ENCODE results near the gene NBL1.
A peak's percentile ranks its signal among the peaks of the same experiment; 100 is the strongest.

NBL1 gene

DNA sequence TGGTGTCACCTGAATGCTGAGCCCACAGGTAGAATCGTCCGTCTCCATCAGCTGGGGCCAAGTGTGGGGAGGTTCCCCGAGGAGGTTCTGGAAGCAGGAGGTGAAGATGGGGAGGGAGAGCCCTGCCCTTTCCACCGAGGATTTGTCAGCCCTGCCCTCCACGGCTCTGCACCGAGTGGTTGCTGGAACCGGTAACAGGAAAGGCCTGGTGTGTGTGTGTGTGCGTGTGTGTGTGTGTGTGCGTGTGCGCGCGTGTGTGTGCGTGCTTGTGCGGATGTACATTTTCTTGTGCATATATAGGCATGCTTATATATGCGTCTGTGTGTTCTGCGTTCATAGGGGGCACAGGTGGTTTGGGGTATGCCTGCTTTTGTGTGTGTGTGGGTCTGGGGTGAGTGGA, 3.5 kb downstream of the NBL1 start:
- no peak for DNase-seq

DNA sequence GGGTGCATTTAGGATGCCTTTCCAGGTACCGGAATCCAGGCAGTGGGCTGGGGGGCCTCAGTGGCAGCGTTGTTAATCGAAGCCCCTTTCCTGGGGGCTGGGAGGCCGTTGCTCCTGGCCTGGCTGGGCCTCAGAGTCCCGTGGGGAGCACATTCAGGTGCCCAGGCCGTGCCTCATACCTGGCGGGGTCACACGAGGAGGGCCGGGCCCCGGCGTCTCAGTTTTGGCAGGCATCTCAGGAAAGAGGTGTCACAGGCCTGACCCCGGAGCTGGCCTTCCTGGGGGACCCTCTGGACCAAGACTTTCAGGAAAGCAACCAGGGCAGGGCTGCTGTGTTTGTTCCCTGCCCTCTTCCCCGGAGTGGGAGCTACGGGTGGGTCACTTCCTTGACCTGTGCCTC, 4.1 kb downstream of the NBL1 start:
- DNase-seq, result no peak

DNA sequence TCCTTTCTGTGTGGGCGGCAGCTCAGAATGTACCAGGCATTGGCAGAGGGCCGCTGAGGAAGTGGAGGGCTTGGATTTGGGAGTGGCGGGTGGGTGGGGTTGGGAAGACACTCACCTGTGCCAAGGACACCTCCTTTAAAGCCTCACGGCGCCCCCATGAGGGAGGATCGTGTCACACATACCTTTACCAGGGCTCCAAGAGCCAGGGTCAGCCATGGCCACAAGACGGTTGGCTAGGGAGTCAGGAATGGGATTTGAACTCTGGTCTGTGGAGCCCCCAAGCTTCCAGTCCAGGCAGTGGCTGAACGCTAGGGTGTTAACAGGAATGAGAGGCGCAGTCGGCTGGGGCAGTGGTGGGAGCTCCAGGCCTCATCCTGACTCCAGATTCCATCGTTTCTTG, 4.6 kb downstream of the NBL1 start:
- no peak for DNase-seq

DNA sequence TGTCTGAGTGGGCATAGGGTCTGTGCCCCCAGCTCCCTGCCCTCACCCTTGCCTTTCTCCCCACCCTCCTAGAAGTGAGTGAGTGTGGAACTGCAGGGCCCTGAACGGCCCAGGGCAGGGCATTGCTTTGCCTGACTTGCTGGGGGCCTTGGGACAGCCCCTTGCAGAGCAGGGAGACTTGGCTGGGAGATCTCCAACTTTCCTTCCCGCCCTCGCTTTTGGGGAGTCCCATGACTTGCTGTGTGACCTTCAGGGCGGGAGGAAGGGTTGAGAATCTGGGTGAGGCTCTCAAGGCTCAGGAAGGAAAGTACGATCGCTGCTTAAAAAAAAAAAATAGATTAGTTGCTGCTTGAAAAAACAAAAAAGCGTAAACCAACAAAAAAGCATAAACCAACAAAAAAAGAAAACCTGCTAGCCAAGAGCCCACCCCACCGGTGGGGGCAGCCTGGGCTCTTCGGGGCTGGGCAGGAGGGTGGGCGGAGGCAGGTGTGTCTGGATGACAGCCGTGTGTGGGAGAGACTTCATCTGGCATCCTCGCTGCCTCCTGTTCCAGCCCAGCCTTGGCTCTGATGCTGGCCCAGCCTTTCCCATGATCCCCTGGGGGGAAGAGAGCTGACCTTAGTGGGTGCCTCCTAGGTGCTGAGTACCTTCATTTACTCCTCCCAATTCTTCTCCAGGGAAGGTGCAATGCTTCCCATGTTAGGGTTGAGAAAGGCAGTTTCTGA, 6.5 kb downstream of the NBL1 start:
- no peak for DNase-seq

DNA sequence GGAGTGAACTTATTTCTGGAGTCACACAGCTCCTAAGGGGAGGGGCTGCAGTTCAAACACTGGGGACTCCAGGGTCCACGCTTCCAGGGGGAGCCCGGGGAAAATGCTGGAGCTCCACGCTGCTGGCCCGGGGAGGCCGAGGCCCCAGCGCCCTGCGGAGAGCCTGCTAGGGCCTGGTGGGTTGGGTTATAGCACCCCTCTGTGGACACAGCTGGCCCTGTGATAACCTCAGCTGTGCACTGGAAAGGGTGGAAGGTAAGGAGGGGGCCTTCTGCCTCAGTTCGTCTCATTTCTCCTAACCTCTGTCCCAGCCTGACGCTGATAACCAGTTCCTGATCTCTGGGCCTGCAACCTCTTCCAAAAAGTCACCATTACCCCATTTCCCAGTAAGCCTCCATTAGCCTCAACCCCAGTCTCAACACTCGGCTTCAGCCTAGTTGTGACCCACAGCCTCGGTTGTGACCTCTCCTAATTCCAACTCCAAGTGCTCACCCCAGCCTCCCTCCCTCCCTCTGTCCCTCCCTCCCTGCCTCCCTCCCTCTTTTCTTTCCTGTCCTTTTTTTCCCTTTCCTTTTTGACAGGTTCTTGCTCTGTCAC, 7.1 kb downstream of the NBL1 start:
- DNase-seq, result peak; percentile 77

DNA sequence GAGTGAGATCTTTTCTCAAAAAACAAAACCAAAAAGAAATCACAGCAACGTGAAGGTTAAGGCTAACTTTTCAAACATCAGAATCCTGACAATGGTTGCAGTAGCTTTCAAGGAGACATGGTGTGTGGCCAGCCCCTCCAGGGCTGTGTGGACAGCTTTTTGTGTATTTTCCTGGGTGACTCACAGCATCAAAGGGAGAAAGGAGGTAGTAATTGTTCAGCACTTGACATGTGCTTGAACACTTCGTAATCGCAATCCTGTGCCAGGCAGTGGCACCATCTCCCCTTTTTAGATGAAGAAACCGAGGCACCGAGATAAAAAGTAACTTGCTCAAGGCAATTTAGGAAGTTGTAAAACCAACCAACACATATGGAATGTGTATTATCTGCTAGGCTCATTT, 10.3 kb downstream of the NBL1 start:
- DNase-seq, result no peak

DNA sequence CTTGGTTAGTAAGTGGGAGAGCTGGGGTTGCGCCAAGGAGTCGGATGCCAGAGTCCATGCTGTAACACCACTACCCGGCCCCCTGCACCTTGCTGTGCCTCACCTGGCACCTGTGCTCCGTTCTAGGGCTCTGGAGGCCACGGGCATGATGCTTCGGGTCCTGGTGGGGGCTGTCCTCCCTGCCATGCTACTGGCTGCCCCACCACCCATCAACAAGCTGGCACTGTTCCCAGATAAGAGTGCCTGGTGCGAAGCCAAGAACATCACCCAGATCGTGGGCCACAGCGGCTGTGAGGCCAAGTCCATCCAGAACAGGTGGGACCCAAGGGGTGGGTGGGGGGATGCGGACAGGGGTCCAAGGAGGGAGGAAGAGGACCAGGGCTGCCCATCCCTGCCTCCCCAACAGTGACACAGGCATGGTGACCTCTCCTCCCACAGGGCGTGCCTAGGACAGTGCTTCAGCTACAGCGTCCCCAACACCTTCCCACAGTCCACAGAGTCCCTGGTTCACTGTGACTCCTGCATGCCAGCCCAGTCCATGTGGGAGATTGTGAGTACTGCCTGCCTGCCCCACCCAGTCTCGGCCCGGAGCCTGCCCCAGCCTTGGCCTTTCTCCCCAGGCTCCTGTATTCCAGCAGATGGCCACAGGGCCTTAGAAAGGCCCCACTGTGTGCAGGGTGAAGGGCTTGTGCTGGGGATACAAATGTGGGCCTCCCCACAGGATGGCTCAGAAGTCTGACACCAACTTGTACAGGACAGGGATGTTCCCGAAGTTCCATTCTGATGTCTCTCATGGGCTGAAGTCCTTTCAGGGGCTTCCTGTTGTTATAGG, 11.0 kb downstream of the NBL1 start:
- peak; percentile 41 for DNase-seq

DNA sequence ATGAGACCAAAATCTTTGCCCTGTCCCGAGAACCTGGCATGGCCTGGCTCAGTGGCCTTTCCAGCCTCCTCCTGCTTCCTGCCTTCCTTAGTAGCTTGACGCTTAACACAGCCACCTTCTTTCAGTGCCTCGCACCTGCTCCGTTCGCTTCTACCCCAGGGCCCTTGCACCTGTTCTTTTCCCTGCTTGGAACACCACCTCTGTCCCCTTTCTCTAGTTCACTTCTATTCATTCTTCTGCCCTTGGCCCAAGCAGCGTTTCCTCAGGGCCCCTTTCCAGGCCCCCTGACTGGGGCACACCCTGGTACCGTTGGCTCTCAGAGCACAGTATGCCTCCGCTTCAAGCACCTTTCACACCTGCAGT, 11.6 kb downstream of the NBL1 start:
- DNase-seq, result peak; percentile 47

DNA sequence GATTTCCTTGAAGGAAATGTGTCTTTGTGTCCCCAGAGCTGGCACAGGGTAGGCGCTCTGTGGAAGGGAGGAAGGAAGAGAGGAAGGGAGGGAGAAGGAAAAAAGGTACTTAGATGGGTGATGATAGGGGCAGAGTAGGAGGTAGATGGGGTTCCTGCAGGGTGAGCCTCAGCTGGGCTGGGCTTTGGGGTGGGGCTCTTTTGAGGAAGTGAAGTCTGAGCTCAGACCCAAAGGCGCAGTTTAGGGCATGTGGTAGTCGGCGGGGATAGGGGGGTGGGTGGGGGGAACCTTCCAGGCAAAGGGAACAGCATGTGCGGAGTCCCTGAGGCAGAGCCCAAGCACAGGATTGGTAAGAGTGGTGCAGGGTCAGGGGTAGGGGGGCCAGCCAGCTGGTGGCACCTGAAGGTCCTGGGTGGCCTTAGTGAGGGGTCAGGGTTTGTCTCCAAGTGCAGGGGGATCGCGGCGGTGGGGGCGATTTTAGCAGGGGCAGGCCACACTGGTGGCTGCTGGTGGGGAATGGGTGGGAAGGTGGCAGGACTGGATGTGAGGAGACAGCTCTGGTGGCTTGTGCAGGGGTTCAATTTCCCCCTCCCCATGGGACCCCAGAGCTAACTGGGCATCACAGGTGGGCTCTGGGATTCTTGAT, 12.1 kb downstream of the NBL1 start:
- no peak for DNase-seq

DNA sequence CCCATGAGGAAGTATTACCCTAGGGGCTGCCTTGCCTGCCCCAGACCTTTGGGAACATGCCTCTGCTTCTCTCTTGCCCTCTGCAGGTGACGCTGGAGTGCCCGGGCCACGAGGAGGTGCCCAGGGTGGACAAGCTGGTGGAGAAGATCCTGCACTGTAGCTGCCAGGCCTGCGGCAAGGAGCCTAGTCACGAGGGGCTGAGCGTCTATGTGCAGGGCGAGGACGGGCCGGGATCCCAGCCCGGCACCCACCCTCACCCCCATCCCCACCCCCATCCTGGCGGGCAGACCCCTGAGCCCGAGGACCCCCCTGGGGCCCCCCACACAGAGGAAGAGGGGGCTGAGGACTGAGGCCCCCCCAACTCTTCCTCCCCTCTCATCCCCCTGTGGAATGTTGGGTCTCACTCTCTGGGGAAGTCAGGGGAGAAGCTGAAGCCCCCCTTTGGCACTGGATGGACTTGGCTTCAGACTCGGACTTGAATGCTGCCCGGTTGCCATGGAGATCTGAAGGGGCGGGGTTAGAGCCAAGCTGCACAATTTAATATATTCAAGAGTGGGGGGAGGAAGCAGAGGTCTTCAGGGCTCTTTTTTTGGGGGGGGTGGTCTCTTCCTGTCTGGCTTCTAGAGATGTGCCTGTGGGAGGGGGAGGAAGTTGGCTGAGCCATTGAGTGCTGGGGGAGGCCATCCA, 12.8 kb downstream of the NBL1 start:
- DNase-seq, result no peak

DNA sequence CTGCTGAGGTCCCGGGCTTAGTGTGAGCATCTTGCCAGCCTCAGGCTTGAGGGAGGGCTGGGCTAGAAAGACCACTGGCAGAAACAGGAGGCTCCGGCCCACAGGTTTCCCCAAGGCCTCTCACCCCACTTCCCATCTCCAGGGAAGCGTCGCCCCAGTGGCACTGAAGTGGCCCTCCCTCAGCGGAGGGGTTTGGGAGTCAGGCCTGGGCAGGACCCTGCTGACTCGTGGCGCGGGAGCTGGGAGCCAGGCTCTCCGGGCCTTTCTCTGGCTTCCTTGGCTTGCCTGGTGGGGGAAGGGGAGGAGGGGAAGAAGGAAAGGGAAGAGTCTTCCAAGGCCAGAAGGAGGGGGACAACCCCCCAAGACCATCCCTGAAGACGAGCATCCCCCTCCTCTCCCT, 13.4 kb downstream of the NBL1 start:
- no peak for DNase-seq

DNA sequence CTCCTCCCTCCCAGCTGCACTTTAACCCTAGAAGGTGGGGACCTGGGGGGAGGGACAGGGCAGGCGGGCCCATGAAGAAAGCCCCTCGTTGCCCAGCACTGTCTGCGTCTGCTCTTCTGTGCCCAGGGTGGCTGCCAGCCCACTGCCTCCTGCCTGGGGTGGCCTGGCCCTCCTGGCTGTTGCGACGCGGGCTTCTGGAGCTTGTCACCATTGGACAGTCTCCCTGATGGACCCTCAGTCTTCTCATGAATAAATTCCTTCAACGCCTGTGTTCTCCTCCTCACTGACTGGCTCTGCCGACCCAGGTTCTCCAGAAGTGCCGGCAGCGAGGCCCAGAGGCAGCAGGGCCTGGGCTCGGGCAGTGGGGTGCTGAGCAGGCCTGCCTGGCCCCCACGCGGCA, 14.1 kb downstream of the NBL1 start:
- DNase-seq, result no peak

DNA sequence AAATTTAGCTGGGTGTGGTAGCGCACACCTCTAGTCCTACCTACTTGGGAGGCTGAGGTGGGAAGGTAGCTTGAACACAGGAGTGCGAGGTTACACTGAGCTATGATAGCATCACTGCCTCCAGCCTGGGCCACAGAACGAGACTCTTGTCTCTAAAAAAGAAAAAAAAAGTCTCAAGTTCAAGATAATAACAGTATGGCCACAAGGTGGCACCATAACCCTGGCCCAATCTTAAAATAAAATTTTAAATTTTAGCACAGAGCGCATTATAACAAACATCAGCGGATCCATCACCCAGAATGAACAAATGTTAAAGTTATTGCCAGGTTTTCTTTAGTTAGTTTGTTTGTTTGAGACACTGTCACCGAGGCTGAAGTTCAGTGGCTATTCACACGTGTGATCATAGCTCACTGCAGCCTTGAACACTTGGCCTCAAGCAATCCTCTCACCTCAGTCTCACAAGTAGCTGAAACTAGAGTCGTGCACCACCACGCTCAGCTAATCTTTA, 17.7 kb downstream of the NBL1 start:
- DNase-seq, result peak; percentile 72

DNA sequence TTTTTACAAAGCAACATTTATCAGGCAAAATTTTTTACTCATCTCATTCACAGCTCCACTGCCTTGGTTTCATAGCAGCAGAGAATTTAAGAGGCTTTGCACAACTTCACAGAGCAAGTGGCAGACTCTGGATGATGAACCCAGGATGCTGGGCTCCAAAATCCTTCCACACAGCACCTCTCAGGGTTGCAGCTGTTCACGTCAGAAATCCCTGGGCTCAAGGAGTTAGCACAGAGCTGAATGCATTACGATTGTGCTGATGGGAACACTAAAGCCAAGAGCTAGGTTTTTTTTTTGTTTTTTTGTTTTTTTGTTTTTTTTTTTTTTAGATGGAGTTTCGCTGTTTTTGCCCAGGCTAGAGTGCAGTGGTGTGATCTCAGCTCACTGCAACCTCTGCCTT, 18.2 kb downstream of the NBL1 start:
- no peak for DNase-seq

DNA sequence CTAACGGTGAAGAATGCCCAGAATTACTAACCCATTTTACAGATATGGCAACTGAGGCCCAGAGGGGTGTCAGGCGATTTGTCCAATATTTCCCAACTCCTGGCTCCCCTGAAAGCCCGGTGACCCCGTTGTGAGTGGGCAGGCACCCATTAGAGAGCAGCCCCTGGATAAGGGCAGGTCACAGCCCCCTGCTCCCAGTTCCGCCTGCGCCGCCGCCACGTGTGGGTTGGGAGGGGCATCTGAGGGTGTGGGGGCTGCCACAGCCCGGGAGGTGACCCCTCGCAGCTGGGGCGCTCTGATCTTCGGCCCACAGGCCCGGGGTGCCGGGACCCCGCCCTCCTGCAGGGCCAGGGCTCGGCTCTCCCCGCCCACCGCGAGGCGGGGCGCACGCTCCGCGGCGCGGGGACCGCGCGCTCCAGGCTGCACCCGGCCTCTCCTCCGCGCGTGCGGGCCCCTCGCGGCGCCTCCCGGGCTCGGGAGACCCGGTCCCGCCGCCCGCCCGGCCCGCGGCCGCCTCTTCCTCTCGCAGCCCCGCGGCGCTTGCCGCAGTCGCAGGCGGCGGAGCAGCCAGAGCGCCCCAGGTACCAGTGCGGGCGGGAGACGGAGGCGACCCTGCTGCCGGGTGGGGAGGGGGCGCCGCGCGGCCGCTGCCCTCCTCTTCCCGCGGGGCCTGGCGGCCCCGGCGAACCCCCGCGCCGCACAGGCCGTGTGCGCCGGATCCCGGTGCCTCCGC, 20.5 kb downstream of the NBL1 start, which contains the start of gene HTR6:
TSS of gene HTR6 (plus strand) at position 423 of the 733 bp plus-strand sequence. CDS start 879 bp downstream, outside the sequence.
- DNase-seq, result peak; percentile 81

DNA sequence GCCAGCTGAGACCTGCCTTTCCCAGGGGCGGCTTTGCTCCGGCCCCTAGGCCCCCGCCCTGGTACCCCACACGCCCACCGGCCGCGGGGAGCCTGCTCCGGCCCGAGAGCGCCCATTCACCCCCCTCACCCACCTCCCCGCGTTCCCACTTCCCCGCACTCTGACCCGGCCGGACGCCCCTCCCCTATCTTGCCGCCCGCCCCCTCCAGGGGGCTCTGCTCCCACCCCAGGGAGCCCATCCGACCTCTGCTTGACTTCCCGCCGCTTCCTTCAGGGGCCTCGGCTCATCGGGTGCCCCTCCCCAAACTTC, 21.0 kb downstream of the NBL1 start:
- no peak for DNase-seq

DNA sequence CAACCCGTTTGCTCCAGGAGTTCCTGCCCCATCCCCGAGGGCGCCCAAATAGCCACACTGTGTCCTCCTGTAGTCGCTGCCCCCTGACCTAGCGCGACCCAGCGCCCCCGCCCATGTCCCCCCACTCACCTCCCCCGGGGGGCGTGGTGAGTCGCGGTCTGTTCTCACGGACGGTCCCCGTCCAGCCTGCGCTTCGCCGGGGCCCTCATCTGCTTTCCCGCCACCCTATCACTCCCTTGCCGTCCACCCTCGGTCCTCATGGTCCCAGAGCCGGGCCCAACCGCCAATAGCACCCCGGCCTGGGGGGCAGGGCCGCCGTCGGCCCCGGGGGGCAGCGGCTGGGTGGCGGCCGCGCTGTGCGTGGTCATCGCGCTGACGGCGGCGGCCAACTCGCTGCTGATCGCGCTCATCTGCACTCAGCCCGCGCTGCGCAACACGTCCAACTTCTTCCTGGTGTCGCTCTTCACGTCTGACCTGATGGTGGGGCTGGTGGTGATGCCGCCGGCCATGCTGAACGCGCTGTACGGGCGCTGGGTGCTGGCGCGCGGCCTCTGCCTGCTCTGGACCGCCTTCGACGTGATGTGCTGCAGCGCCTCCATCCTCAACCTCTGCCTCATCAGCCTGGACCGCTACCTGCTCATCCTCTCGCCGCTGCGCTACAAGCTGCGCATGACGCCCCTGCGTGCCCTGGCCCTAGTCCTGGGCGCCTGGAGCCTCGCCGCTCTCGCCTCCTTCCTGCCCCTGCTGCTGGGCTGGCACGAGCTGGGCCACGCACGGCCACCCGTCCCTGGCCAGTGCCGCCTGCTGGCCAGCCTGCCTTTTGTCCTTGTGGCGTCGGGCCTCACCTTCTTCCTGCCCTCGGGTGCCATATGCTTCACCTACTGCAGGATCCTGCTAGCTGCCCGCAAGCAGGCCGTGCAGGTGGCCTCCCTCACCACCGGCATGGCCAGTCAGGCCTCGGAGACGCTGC, 21.7 kb downstream of the NBL1 start:
- no peak for DNase-seq

DNA sequence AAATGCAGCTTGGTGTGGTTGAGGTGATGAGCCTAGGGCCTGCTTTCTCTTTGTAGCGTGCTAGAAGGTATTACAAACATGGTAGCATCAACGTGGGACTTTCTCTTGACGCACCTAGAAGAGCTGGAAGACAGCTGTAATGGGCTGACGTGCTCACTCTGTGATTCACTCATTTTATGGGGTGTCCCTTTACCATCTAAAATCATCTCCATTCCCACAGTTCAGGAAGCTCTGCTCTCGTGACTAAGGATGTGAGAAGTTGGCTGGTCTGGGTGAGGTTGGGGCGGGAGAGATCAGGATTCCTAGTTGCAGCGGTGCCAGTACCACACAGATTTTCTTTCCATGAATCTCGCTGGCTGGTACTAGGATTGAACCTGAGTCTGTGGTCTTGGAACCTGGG, 24.8 kb downstream of the NBL1 start:
- DNase-seq, result no peak

DNA sequence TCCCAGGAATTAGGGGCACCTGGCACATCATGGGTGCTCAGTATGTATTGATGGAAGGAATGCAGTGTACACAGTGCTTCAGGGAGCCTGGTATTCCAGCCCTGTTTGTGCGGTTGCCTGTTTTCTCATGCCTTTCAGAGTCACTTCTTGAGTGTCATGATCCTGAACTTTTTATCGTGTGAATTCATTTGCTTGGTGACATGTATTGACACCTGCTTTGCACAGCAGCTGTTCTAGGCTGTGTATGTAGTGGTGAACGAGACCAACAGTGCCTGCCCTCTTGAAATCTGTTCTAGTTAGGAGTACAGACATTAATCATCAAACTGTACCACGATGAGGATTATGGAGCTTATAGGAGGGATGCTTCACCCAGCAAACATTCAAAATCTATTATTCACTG, 26.7 kb downstream of the NBL1 start:
- no peak for DNase-seq

DNA sequence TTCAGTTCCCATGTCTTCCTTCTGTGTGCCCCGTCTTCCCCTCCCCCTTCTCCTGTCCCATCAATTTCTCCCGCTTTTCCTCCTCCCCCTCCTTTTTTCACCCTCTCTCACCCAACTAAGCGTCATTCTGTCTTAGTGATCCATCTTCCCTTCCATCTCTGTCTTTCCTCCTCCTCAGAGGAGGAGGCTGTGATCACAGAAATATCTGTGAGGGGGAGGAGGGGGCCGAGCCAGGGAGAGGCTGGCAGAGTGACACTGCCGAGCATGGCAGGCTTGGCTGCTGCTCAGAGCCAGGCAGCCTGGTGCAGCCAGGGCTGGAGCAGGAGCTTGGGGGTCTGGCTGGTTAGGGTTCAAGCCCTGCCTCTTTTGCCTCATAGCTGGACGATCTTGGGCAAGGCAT, 28.1 kb downstream of the NBL1 start:
- DNase-seq, result no peak

DNA sequence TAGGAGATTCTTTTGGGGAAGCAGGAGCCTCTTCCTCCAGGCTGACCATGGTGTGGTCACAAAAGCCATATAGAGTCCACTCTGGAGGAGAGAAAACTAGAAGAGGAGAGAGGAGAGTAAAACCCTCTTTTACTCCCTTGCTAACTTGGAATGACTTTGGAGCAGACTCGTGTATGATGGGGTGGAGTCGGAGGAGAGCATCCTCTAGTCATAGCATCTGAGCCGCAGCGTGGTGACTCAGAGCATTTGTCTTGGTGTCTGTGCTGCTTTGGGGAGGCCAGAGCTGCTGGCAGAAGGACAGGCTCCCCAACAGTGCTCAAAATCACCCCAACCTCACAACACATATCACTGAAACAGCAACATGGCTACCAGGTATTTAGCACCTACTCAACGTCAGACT, 31.7 kb downstream of the NBL1 start:
- DNase-seq, result no peak

Measured in activated effector memory CD4-positive, alpha-beta T cell treated with anti-CD3 and anti-CD28 coated beads, Interleukin-2, amount 50 U/mL, for 16 hours (primary cell).